Measurements from ENCODE around the gene PNMT. TPM values are rescaled to one million over a fixed set of nuclear protein-coding genes. Genes with fewer than 3 reads are reported as not detected.

Gene PNMT
- total RNA-seq, 1 experiment from 2014 or later = 1.1 TPM

GRCh38 chr17:39677072-39677471, 8.8 kb downstream of the PNMT start:
- Histone ChIP-seq H3K79me2 (ENCODE audit: low read depth) (no peaks in the 10 kb centered on the region), H2AFZ (no peak overlapping the region), H3K9me3 (ENCODE audit: insufficient read depth, low read depth) (no peaks in the 10 kb centered on the region), H3K4me2 (no peak overlapping the region), H3F3A (ENCODE audit: insufficient read depth, low read depth) (peaks cover 27% of the 10 kb centered on the region), H4K20me1 (ENCODE audit: insufficient read depth) (no peaks in the 10 kb centered on the region), H3K9me2 (ENCODE audit: insufficient read depth) (no peaks in the 10 kb centered on the region), H3K27ac (no peak overlapping the region), H3K4me3 (no peak overlapping the region), H3K4me1 (replicated peaks; ENCODE audit: insufficient read depth) (peaks cover 34% of the 10 kb centered on the region), H3K27me3 (ENCODE audit: insufficient read depth, low read depth) (no peaks in the 10 kb centered on the region), H3K36me3 (ENCODE audit: low read depth) (no peaks in the 10 kb centered on the region)
- ChIA-PET CTCF (interaction anchor here (0.6 kb wide), 2 partner anchors 24 to 35 kb away, joined by 3 to 7 read pairs; no protein-coding TSS in a partner anchor), POLR2A (ENCODE audit: unreplicated experiment) (no interaction called here)
- TF ChIP-seq EZH2 (IDR thresholded peaks at IDR 0.05; ENCODE audit: low read depth) (no peak), CTCF (conservative IDR thresholded peaks at IDR 0.05) (no peak)
- DNase-seq = no peak
- intact Hi-C loops (cut with micrococcal nuclease; ENCODE audit: unreplicated experiment) = loop anchor here (5.0 kb wide), 1 partner anchor 60 kb away; the partner anchor contains the start of gene GRB7
- no TSS peak for BruUV-seq (replicated peaks)

- no peaks in the 10 kb centered on the region for H3K79me2 ChIP-seq (ENCODE audit: low read depth)
- H3K4me2 ChIP-seq = no peak overlapping the region
- no peaks in the 10 kb centered on the region for H3K36me3 ChIP-seq (ENCODE audit: low read depth)
- BruUV-seq (replicated peaks) = no TSS peak
- H3K9me2 ChIP-seq (ENCODE audit: insufficient read depth) = no peaks in the 10 kb centered on the region
- ChIA-PET POLR2A (ENCODE audit: unreplicated experiment) (no interaction called here), CTCF (interaction anchor here (0.6 kb wide), 3 partner anchors 23 to 41 kb away, joined by 3 to 7 read pairs (median 3); no protein-coding TSS in a partner anchor)
- no peaks in the 10 kb centered on the region for H3K9me3 ChIP-seq (ENCODE audit: insufficient read depth, low read depth)
- intact Hi-C loops (cut with micrococcal nuclease; ENCODE audit: unreplicated experiment) = loop anchor here (5.0 kb wide), 1 partner anchor 60 kb away; the partner anchor contains the start of gene GRB7
- no peak overlapping the region for H2AFZ ChIP-seq
- H3K27me3 ChIP-seq (ENCODE audit: insufficient read depth, low read depth) = no peaks in the 10 kb centered on the region
- H3K4me3 ChIP-seq = no peak overlapping the region
- no peak overlapping the region for H3K27ac ChIP-seq
- H4K20me1 ChIP-seq (ENCODE audit: insufficient read depth) = no peaks in the 10 kb centered on the region
- peaks cover 27% of the 10 kb centered on the region for H3F3A ChIP-seq (ENCODE audit: insufficient read depth, low read depth)
- H3K4me1 ChIP-seq (replicated peaks; ENCODE audit: insufficient read depth) = peaks cover 34% of the 10 kb centered on the region
- DNase-seq = peak in 1 of 2 experiments; percentile 14
- TF ChIP-seq EZH2 (IDR thresholded peaks at IDR 0.05; ENCODE audit: low read depth) (no peak), CTCF (conservative IDR thresholded peaks at IDR 0.05) (no peak)
Measured at GRCh38 chr17:39677542-39678339, 9.5 kb downstream of the PNMT start.

GRCh38 chr17:39678340-39679116, 10.3 kb downstream of the PNMT start:
- intact Hi-C loops (cut with micrococcal nuclease; ENCODE audit: unreplicated experiment) = loop anchor here (5.0 kb wide), 1 partner anchor 59 kb away; the partner anchor contains the start of gene GRB7
- POLR2A ChIA-PET (ENCODE audit: unreplicated experiment) = no interaction called here
- Histone ChIP-seq H3F3A (ENCODE audit: insufficient read depth, low read depth) (peaks cover 27% of the 10 kb centered on the region), H3K79me2 (ENCODE audit: low read depth) (no peaks in the 10 kb centered on the region), H3K27me3 (ENCODE audit: insufficient read depth, low read depth) (no peaks in the 10 kb centered on the region), H3K4me3 (no peak overlapping the region), H2AFZ (no peak overlapping the region), H3K36me3 (ENCODE audit: low read depth) (no peaks in the 10 kb centered on the region), H3K9me3 (ENCODE audit: insufficient read depth, low read depth) (no peaks in the 10 kb centered on the region), H3K4me2 (no peak overlapping the region), H3K9me2 (ENCODE audit: insufficient read depth) (no peaks in the 10 kb centered on the region), H3K4me1 (replicated peaks; ENCODE audit: insufficient read depth) (peaks cover 33% of the 10 kb centered on the region), H4K20me1 (ENCODE audit: insufficient read depth) (no peaks in the 10 kb centered on the region), H3K27ac (no peak overlapping the region)
- BruUV-seq (replicated peaks) = no TSS peak
- DNase-seq = no peak
- CTCF ChIA-PET = interaction anchor here (0.6 kb wide), 1 partner anchor 40 kb away, joined by 3 read pairs; no protein-coding TSS in a partner anchor
- TF ChIP-seq EZH2 (IDR thresholded peaks at IDR 0.05; ENCODE audit: low read depth) (no peak), CTCF (conservative IDR thresholded peaks at IDR 0.05) (no peak)
